Stimulated activated CD8-positive, alpha-beta memory T cell treated with anti-CD3 and anti-CD28 coated beads, Interleukin-12 subunit alpha, Interleukin-12 subunit beta, amount 100 ng/mL, for 24 hours (primary cell): Measurements from ENCODE around the gene IFT20.
"Not testable (repeated sequence)": the region's sequence is repeated elsewhere in the genome, so short reads cannot be mapped to it uniquely, and the experiment has no call there.

Experiments used
- DNase-seq: peaks from one replicate; pipeline ENCODE4 v3.0.0-alpha.2; 2020; ENCODE audit errors: extremely low read depth

The IFT20 gene

GRCh38 chr17:28315846-28316705 lies 19.2 kb downstream of the IFT20 start:
- DNase-seq: no peak

GRCh38 chr17:28313841-28314240 lies 21.4 kb downstream of the IFT20 start:
- DNase-seq: no peak

GRCh38 chr17:28306954-28307401 lies 28.3 kb downstream of the IFT20 start:
- DNase-seq: no peak

GRCh38 chr17:28298449-28298848 lies 36.8 kb downstream of the IFT20 start:
- no peak for DNase-seq

GRCh38 chr17:28295677-28296578 lies 39.3 kb downstream of the IFT20 start:
- no peak for DNase-seq

GRCh38 chr17:28293994-28294393 lies 41.3 kb downstream of the IFT20 start:
- no peak for DNase-seq

- DNase-seq: not testable (repeated sequence)
Observed at GRCh38 chr17:28292878-28293277, 42.4 kb downstream of the IFT20 start.

GRCh38 chr17:28291780-28292330 lies 43.4 kb downstream of the IFT20 start:
- DNase-seq: no peak

GRCh38 chr17:28290703-28291102 lies 44.6 kb downstream of the IFT20 start:
- no peak for DNase-seq

GRCh38 chr17:28285965-28286364 lies 49.3 kb downstream of the IFT20 start:
- no peak for DNase-seq

- DNase-seq: no peak
Observed at GRCh38 chr17:28282596-28282995, 52.7 kb downstream of the IFT20 start.

GRCh38 chr17:28280826-28281225 lies 54.4 kb downstream of the IFT20 start:
- no peak for DNase-seq

- DNase-seq: no peak
Observed at GRCh38 chr17:28279411-28279810, 55.9 kb downstream of the IFT20 start.
